HepG2 (cell line): ENCODE measurements around the gene STK11. TPM values are rescaled to one million over a fixed set of nuclear protein-coding genes. Genes with fewer than 3 reads are reported as not detected.
A peak's percentile ranks its signal among the peaks of the same experiment; 100 is the strongest.

Experiments used
- AGO2 ChIP-seq: fragments of 200-400 bp; formaldehyde crosslinking; optimal IDR thresholded peaks from 2 replicates; pipeline ENCODE3; 2017; ENCODE audit warnings: mild to moderate bottlenecking, low read depth, low read length, moderate library complexity
- AHR ChIP-seq: IDR thresholded peaks from 2 replicates; pipeline ENCODE4 v1.6.1; 2018; ENCODE audit warnings: missing genetic modification reagents, missing compliant biosample characterization
- E2F1 ChIP-seq: sonication (generic); formaldehyde crosslinking; IDR thresholded peaks from 2 replicates; pipeline ENCODE4 v1.5.0; 2020; ENCODE audit warnings: missing genetic modification reagents
- HNF1B ChIP-seq: sonication (generic); formaldehyde crosslinking; IDR thresholded peaks from 2 replicates; pipeline ENCODE4 v1.5.1; 2020; ENCODE audit warnings: mild to moderate bottlenecking, moderate library complexity, missing genetic modification reagents
- IKZF4 ChIP-seq: sonication (generic); formaldehyde crosslinking; IDR thresholded peaks from 2 replicates; pipeline ENCODE4 v1.5.1; 2020; ENCODE audit warnings: borderline replicate concordance, mild to moderate bottlenecking, low read depth, missing genetic modification reagents; ENCODE audit errors: not compliant biosample characterization
- KAT8 ChIP-seq: IDR thresholded peaks from 2 replicates; pipeline ENCODE4 v1.6.1; 2016; ENCODE audit warnings: missing genetic modification reagents, missing compliant biosample characterization
- KDM5A ChIP-seq: fragments of 200-600 bp; sonication (generic); IDR thresholded peaks from 2 replicates; pipeline ENCODE4 v1.7.0; 2018; ENCODE audit warnings: antibody characterized with exemption, mild to moderate bottlenecking, low read length, borderline replicate concordance
- MNT ChIP-seq: fragments of 450-650 bp; IDR thresholded peaks from 2 replicates; pipeline ENCODE4 v1.6.1; 2016
- MXI1 ChIP-seq: IDR thresholded peaks from 3 replicates; pipeline ENCODE4 v1.6.1; 2012; ENCODE audit warnings: low read depth, low read length, inconsistent platforms, borderline replicate concordance
- NFIB ChIP-seq: sonication (generic); formaldehyde crosslinking; IDR thresholded peaks from 2 replicates; pipeline ENCODE4 v1.9.0; 2021; ENCODE audit warnings: missing genetic modification reagents, mild to moderate bottlenecking, borderline replicate concordance
- RBAK ChIP-seq: sonication (generic); formaldehyde crosslinking; IDR thresholded peaks from 2 replicates; pipeline ENCODE4 v1.5.1; 2020; ENCODE audit warnings: mild to moderate bottlenecking, missing genetic modification reagents
- REL ChIP-seq: sonication (generic); formaldehyde crosslinking; conservative IDR thresholded peaks from 2 replicates; pipeline ENCODE4 v1.8.0; 2022; ENCODE audit warnings: mild to moderate bottlenecking, missing genetic modification reagents, moderate library complexity
- SETDB1 ChIP-seq: sonication (generic); formaldehyde crosslinking; IDR thresholded peaks from 2 replicates; pipeline ENCODE4 v1.5.1; 2020; ENCODE audit warnings: missing genetic modification reagents, mild to moderate bottlenecking, borderline replicate concordance
- SMYD3 ChIP-seq: sonication (generic); formaldehyde crosslinking; IDR thresholded peaks from 2 replicates; pipeline ENCODE4 v1.8.1; 2023; ENCODE audit warnings: mild to moderate bottlenecking, missing genetic modification reagents
- TBP ChIP-seq: sonication (generic); formaldehyde crosslinking; IDR thresholded peaks from 2 replicates; pipeline ENCODE4 v1.5.0; 2020; ENCODE audit warnings: missing genetic modification reagents
- THYN1 ChIP-seq: sonication (generic); formaldehyde crosslinking; IDR thresholded peaks from 2 replicates; pipeline ENCODE4 v1.8.1; 2023; ENCODE audit warnings: low read depth, mild to moderate bottlenecking, moderate library complexity, missing genetic modification reagents, borderline replicate concordance
- ZBTB39 ChIP-seq: sonication (generic); formaldehyde crosslinking; IDR thresholded peaks from 2 replicates; pipeline ENCODE4 v1.5.0; 2020; ENCODE audit warnings: missing genetic modification reagents
- ZFP36L2 ChIP-seq: sonication (generic); formaldehyde crosslinking; IDR thresholded peaks from 2 replicates; pipeline ENCODE4 v1.4.0; 2020; ENCODE audit warnings: missing genetic modification reagents
- ZNF724P ChIP-seq: sonication (generic); formaldehyde crosslinking; IDR thresholded peaks from 2 replicates; pipeline ENCODE4 v1.8.0; 2022; ENCODE audit warnings: missing genetic modification reagents, borderline replicate concordance
- ZNF776 ChIP-seq: sonication (generic); formaldehyde crosslinking; IDR thresholded peaks from 2 replicates; pipeline ENCODE4 v1.4.0; 2020; ENCODE audit warnings: mild to moderate bottlenecking, missing genetic modification reagents
- ZNF800 ChIP-seq: sonication (generic); formaldehyde crosslinking; IDR thresholded peaks from 2 replicates; pipeline ENCODE4 v1.4.0; 2020; ENCODE audit warnings: missing genetic modification reagents
- polyA plus RNA-seq, 8 experiments: library from polyadenylated mRNA; depleted of rRNA in 3 of 8; stranded (reverse) in 7 of 8; unstranded in 1 of 8; fragments of >200 nt; fragmentation: Illumina TruSeq in 4 of 8; extraction: Trizol in 4 of 8; gene quantifications; 2 replicates each; pipeline versions ENCODE4 v1.2.1 to v1.2.3, GENCODE V29; 2011 to 2016; ENCODE audit warnings: low read depth in 4 of 8, missing spikeins in 1 of 8, mixed read lengths in 1 of 8; ENCODE audit not compliant: insufficient read depth in 1 of 8
- total RNA-seq, 5 experiments: library from RNA; depleted of rRNA; stranded (reverse); fragments of >200 nt; fragmentation: Illumina TruSeq; extraction: Trizol; gene quantifications; 2 replicates each; pipeline ENCODE4 v1.2.3, GENCODE V29; 2016; ENCODE audit warnings: low read depth in 1 of 5

The STK11 gene
- total and polyA plus RNA-seq, 2 of the 13 experiments (the other 11 are each of a cell fraction or from before 2014, with no cell fraction given) = 27.5 to 43.6 TPM

- TF ChIP-seq MXI1 (peak; percentile 48; the same call in 1 of the 3 replicates), IKZF4 (peak; percentile 96), THYN1 (CRISPR knock-in tag) (no peak), NFIB (CRISPR knock-in tag) (no peak), KAT8 (peak; percentile 80; the same call in 1 of the 2 replicates), AGO2 (peak; percentile 97), SMYD3 (CRISPR knock-in tag) (no peak), HNF1B (CRISPR knock-in tag) (no peak; the same call in 1 of the 2 replicates), REL (CRISPR knock-in tag) (no peak), MNT (peak; percentile 91), KDM5A (no peak; the same call in 1 of the 2 replicates), TBP (no peak), ZNF800 (no peak), ZFP36L2 (no peak), ZBTB39 (no peak), AHR (no peak; the same call in 1 of the 2 replicates), E2F1 (CRISPR knock-in tag) (no peak), SETDB1 (CRISPR knock-in tag) (no peak), ZNF724P (CRISPR knock-in tag) (peak; percentile 85; the same call in 1 of the 2 replicates), ZNF776 (peak; percentile 97), RBAK (CRISPR knock-in tag) (no peak)
These were observed 69.8 kb downstream of the STK11 start, which contains the start of gene FAM174C (continued) for GRCh38 chr19:1275260-1275975.
